Occipital lobe (tissue), 3 donors: Measurements from ENCODE around the gene ACSM6. TPM values are rescaled to one million over a fixed set of nuclear protein-coding genes. Genes with fewer than 3 reads are reported as not detected.

Experiments
- DNase-seq: peaks from one replicate; lab custom pipeline; 2025; lab: John Stamatoyannopoulos, UW
- small RNA-seq: library from RNA; depleted of rRNA; stranded (forward); fragments of <200 nt; gene quantifications from one replicate; pipeline ENCODE3, GENCODE V24; 2014
- total RNA-seq: library from RNA; depleted of rRNA; stranded (reverse); fragments of >200 nt; gene quantifications from one replicate; pipeline ENCODE4 v1.2.3, GENCODE V29; 2014

The ACSM6 gene
- total RNA-seq, 1 donor from 2014 or later, result not detected

DNA sequence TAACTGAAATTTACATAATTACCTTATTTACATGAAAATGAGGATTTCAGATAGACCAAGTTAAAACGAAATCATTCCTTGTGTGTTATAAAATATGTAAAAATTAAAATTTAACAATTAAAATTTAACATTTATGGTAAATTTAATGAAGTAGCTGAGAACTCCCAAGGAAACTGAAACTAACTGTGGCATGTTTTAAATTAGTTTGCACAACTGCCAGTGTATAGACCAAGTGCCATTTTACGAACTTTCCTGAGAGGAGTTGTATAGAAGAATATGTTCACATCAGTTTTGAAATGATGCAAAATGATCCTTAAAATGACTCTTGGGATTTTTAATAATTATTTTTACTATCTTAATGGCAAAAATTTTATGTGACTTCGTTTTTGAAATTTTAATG is 73.2 kb downstream of the ACSM6 start:
- DNase-seq, result no peak

- DNase-seq, result no peak
These were observed 74.4 kb downstream of the ACSM6 start for GRCh38 chr10:95268438-95268837.

DNA sequence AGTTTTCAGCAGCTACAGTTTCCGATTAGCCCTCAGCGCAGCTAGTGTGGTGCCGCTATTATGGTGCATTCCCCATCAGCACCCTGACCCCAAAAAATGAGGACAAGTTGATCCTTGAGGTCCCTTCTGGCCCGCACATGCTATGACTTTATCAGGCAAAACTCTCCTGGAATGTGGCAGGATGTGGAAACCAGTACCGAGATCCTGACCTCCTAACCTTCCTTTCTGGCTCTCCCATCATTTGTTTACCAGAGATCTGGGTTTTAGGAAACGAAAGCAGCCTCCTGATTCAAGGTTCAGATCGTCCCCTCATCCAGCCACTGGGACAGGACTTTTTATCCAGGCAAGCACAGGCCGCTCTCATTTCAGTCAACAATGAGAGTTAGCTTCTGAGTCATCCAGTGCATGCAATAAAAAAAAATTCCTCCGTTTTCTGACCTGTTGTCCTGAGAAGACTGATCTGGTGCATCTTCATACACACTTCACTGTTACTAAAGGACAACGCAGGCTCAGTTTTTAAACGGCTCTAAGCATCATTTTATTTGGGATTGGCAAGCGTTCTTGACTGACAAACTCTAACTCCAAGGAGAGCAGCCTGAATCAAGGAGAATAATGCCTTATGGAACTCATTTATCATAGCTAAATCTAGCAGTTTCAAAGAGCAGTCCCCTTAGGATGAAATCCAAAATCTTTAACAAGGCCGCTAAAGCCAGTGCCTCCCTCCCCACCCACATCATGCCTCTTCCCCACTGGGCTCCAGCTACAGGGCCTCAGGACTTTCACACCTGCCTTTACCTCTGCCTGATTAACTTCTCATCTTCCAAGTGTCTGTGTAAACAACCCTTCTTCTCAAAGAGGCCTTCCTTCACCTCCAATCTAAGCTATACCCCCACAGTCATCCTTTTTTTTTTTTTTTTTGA is 79.6 kb downstream of the ACSM6 start:
- no peak for DNase-seq

GRCh38 chr10:95275726-95276366 is 81.8 kb downstream of the ACSM6 start:
- DNase-seq, result no peak

GRCh38 chr10:95276367-95277200 is 82.5 kb downstream of the ACSM6 start:
- no peak for DNase-seq

GRCh38 chr10:95277201-95277570 is 83.1 kb downstream of the ACSM6 start:
- DNase-seq, result no peak

DNA sequence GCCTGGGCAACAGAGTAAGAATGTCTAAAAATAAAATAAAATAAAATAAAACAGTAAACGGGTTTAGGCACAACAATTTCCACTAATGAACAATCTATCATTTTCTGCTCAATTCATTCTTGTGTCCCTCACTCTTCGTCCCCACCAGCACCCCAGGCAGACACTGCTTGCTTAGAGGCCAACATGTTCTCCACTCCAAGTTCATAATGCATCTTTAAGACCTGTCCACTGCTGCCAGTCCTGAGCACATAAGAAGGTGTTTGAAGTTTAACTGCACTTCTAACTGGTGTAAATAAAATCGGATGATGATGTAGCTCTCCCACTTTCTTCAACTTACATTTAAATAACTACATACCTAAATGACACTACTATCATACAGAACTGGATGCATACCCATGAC is 83.6 kb downstream of the ACSM6 start:
- no peak for DNase-seq

Small RNAs within 50 kb of the gene (small RNA-seq; reads per million reads assigned to genes)
- not detected for gene AL157834.3

Other genes starting within 250 kb of the ACSM6 start
- gene CYP2C8, start 124.7 kb upstream of the ACSM6 start, total RNA-seq, result 3.4 TPM
- 1.4 TPM for gene PDLIM1, start 96.8 kb downstream of the ACSM6 start, total RNA-seq